K562 (cell line): ENCODE results near the gene SOD1. TPM values are rescaled to one million over a fixed set of nuclear protein-coding genes. Genes with fewer than 3 reads are reported as not detected.
A peak's percentile ranks its signal among the peaks of the same experiment; 100 is the strongest.

Source experiments
- ATAC-seq: fragments of 200-7000 bp; cut with Tn5 transposase; 3 replicates; pipeline ENCODE4 v1.9.1; 2020; ENCODE audit warnings: moderate library complexity
- BruUV-seq: library from RNA; stranded (reverse); fragments of 400-500 nt; replicated peaks from 2 replicates; lab custom pipeline; 2021; lab: Mats Ljungman, UMichigan
- CTCF ChIA-PET: fragments of 300-600 bp; formaldehyde crosslinking; extraction: SDS; loops from one replicate; lab custom pipeline; 2021; ENCODE audit warnings: low intra/inter-chr PET ratio; lab: Yijun Ruan, JAX
- POLR2A ChIA-PET: fragments of 300-600, 350-650 bp; sonication (Branson Sonifier 250); formaldehyde crosslinking; extraction: SDS; loops from one replicate; lab custom pipeline; 2021; ENCODE audit warnings: antibody characterized with exemption, inconsistent platforms; lab: Yijun Ruan, JAX
- DNase-seq, 4 experiments: peaks; one replicate each; pipeline versions ENCODE4 v3.0.0 to v3.0.0-alpha.2; 2011 to 2018; ENCODE audit warnings: low spot score in 3 of 4, mixed read lengths in 3 of 4; ENCODE audit errors: extremely low read depth in 1 of 4
- FAIRE-seq: peaks from 2 replicates; lab custom pipeline; 2011; peaks lifted over from hg19 to GRCh38; lab: Jason Lieb, UNC
- H2AFZ ChIP-seq: 2 replicates; pipeline ENCODE4 v1.6.0; 2011; ENCODE audit warnings: low read depth, low read length, control low read depth, inconsistent platforms
- H3K27ac ChIP-seq: fragments of 200-600 bp; 3 replicates; pipeline ENCODE4 v1.8.0; 2011; ENCODE audit warnings: low read depth, mild to moderate bottlenecking, control low read depth, inconsistent platforms, low read length, moderate library complexity, mixed read lengths; ENCODE audit errors: extremely low read depth
- H3K27me3 ChIP-seq, 2 experiments: fragments of 300-600 bp in 1 of 2; 2 replicates in 1 of 2; 3 replicates in 1 of 2; pipeline versions ENCODE4 v1.6.0 to v1.8.0; 2011; ENCODE audit warnings: inconsistent platforms in 2 of 2, low read length in 2 of 2, mild to moderate bottlenecking in 1 of 2, mixed read lengths in 1 of 2, moderate library complexity in 1 of 2; ENCODE audit not compliant: control insufficient read depth in 2 of 2, insufficient read depth in 2 of 2
- H3K36me3 ChIP-seq: fragments of 300-600 bp; 3 replicates; pipeline ENCODE4 v1.8.0; 2011; ENCODE audit warnings: mild to moderate bottlenecking, low read length, inconsistent platforms; ENCODE audit not compliant: control insufficient read depth, insufficient read depth
- H3K4me1 ChIP-seq, 2 experiments: fragments of 200-600 bp in 1 of 2; replicated peaks in 1 of 2; 2 replicates in 1 of 2; 3 replicates in 1 of 2; pipeline versions ENCODE4 v1.5.1 to v1.8.0; 2011; ENCODE audit warnings: inconsistent platforms in 2 of 2, low read length in 2 of 2, mild to moderate bottlenecking in 1 of 2, mixed read lengths in 1 of 2, moderate library complexity in 1 of 2; ENCODE audit not compliant: control insufficient read depth in 2 of 2, insufficient read depth in 2 of 2
- H3K4me2 ChIP-seq: 2 replicates; pipeline ENCODE4 v1.6.1; 2011; ENCODE audit warnings: low read length, control low read depth, inconsistent platforms, mixed read lengths; ENCODE audit not compliant: insufficient read depth
- H3K4me3 ChIP-seq: fragments of 200-600 bp; sonication (generic), shearing (Covaris generic); 2 replicates; pipeline ENCODE4 v1.5.1; 2016; ENCODE audit warnings: control low read depth, inconsistent platforms
- H3K79me2 ChIP-seq: fragments of 200-600 bp; 3 replicates; pipeline ENCODE4 v1.8.0; 2011; ENCODE audit warnings: low read length, inconsistent platforms; ENCODE audit not compliant: control insufficient read depth, insufficient read depth
- H3K9ac ChIP-seq, 2 experiments: 2 replicates each; pipeline versions ENCODE4 v1.6.0 to v1.6.1; 2011; ENCODE audit warnings: low read depth in 2 of 2, low read length in 2 of 2, control low read depth in 1 of 2, inconsistent platforms in 1 of 2, mild to moderate bottlenecking in 1 of 2, mixed read lengths in 1 of 2; ENCODE audit not compliant: insufficient read depth in 1 of 2
- H3K9me1 ChIP-seq: one replicate; pipeline ENCODE4 v1.6.0; 2011; ENCODE audit warnings: inconsistent platforms, mild to moderate bottlenecking, low read length, moderate library complexity; ENCODE audit not compliant: control insufficient read depth, insufficient read depth
- H3K9me3 ChIP-seq: replicated peaks from 2 replicates; pipeline ENCODE4 v1.5.1; 2011; ENCODE audit warnings: low read depth, low read length, inconsistent platforms; ENCODE audit not compliant: control insufficient read depth, insufficient read depth
- H4K20me1 ChIP-seq: replicated peaks from 2 replicates; pipeline ENCODE4 v1.6.1; 2011; ENCODE audit warnings: low read length, inconsistent platforms, mixed read lengths; ENCODE audit not compliant: control insufficient read depth, insufficient read depth
- ASH1L ChIP-seq: fragments of 450-650 bp; IDR thresholded peaks from 2 replicates; pipeline ENCODE4 v1.6.1; 2018; ENCODE audit warnings: borderline replicate concordance, mild to moderate bottlenecking, low read depth; ENCODE audit not compliant: partially characterized antibody
- BHLHE40 ChIP-seq: IDR thresholded peaks from 2 replicates; pipeline ENCODE4 v1.6.1; 2011; ENCODE audit warnings: low read length, improper control_type of control experiment
- C11orf30 ChIP-seq: fragments of 450-650 bp; IDR thresholded peaks from 2 replicates; pipeline ENCODE4 v1.6.1; 2016; ENCODE audit warnings: low read depth, mild to moderate bottlenecking
- CBX5 ChIP-seq: IDR thresholded peaks from 2 replicates; pipeline ENCODE4 v1.6.1; 2014; ENCODE audit warnings: low read depth, borderline replicate concordance
- CCNT2 ChIP-seq: IDR thresholded peaks from 2 replicates; pipeline ENCODE4 v1.6.1; 2011; ENCODE audit warnings: borderline replicate concordance, low read depth, mild to moderate bottlenecking, moderate library complexity, mixed read lengths, low read length; ENCODE audit not compliant: insufficient read length; ENCODE audit errors: extremely low read depth
- CREB5 ChIP-seq: fragments of 250-450 bp; sonication (Bioruptor Pico); IDR thresholded peaks from 2 replicates; pipeline ENCODE4 v1.5.0; 2020; ENCODE audit warnings: mild to moderate bottlenecking
- ETS2 ChIP-seq: IDR thresholded peaks from 2 replicates; pipeline ENCODE4 v1.6.1; 2016; ENCODE audit warnings: borderline replicate concordance, missing genetic modification characterization, mild to moderate bottlenecking, moderate library complexity, missing compliant biosample characterization; ENCODE audit not compliant: poor library complexity, severe bottlenecking
- LCOR ChIP-seq: sonication (generic); formaldehyde crosslinking; IDR thresholded peaks from 2 replicates; pipeline ENCODE4 v1.8.0; 2022; ENCODE audit warnings: mild to moderate bottlenecking, missing genetic modification reagents
- NCOA4 ChIP-seq: fragments of 450-650 bp; IDR thresholded peaks from 2 replicates; pipeline ENCODE4 v1.6.1; 2018; ENCODE audit warnings: mild to moderate bottlenecking; ENCODE audit not compliant: partially characterized antibody
- NFIX ChIP-seq: fragments of 250-450 bp; sonication (Bioruptor Pico); IDR thresholded peaks from 2 replicates; pipeline ENCODE4 v1.4.0; 2020; ENCODE audit warnings: low read depth, mild to moderate bottlenecking, moderate library complexity
- RBM22 ChIP-seq: fragments of 200-400 bp; formaldehyde crosslinking; IDR thresholded peaks from 2 replicates; pipeline ENCODE4 v1.6.1; 2018; ENCODE audit warnings: low read length, low read depth; ENCODE audit not compliant: poor library complexity, severe bottlenecking
- ZBTB33 ChIP-seq: sonication (generic); formaldehyde crosslinking; IDR thresholded peaks from 2 replicates; pipeline ENCODE4 v1.8.1; 2023; ENCODE audit warnings: mild to moderate bottlenecking, missing genetic modification reagents
- WGBS: fragments of 100-300 bp; shearing (Covaris generic); methylation state at CpG from one replicate; pipeline ENCODE4 v1.1.6; 2016; ENCODE audit warnings: low coverage, mixed read lengths; ENCODE audit not compliant: insufficient coverage; ENCODE audit errors: missing lambda C conversion rate; 5-methylcytosine and 5-hydroxymethylcytosine counted together
- in situ Hi-C: fragments of 300-500 bp; cut with MboI; formaldehyde crosslinking; loops from 4 replicates; pipeline ENCODE4 v1.15.0; 2018; ENCODE audit warnings: inconsistent platforms, mixed read lengths
- intact Hi-C: fragments of 100-400 bp; cut with micrococcal nuclease; formaldehyde crosslinking; loops from 2 replicates; pipeline ENCODE4 v1.14.2; 2022
- polyA plus RNA-seq, 8 experiments: library from polyadenylated mRNA; depleted of rRNA in 4 of 8; stranded (reverse) in 5 of 8; unstranded in 3 of 8; fragments of >200 nt; fragmentation: Nextera tagmentation in 2 of 8; fragmentation: Illumina TruSeq in 1 of 8; extraction: Ambion mirVana in 2 of 8; extraction: Trizol in 1 of 8; gene quantifications; 2 replicates each; pipeline versions ENCODE4 v1.2.1 to v1.2.3, GENCODE V29; 2011 to 2014; ENCODE audit warnings: inconsistent platforms in 1 of 8, missing spikeins in 1 of 8
- total RNA-seq, 7 experiments: library from RNA; depleted of rRNA in 6 of 7; stranded (reverse); fragments of >200 nt in 6 of 7; fragmentation: Illumina TruSeq in 2 of 7; extraction: Trizol in 2 of 7; gene quantifications; 2 replicates each; pipeline versions ENCODE4 v1.2.1 to v1.2.3, GENCODE V29; 2011 to 2021; ENCODE audit warnings: low replicate concordance in 1 of 7

Gene SOD1
- total and polyA plus RNA-seq, 9 of the 15 experiments (the other 6 are each of a cell fraction or from before 2014, with no cell fraction given), result 452 to 1,409 (median 633) TPM

- TF ChIP-seq RBM22 (peak; percentile 56), ZBTB33 (CRISPR knock-in tag) (peak; percentile 35; the same call in 1 of the 2 replicates), BHLHE40 (no peak)
Observed at GRCh38 chr21:31671931-31672330, 12.4 kb downstream of the SOD1 start (continued).

- Histone ChIP-seq H3K27ac (no peak overlapping the region), H3K4me2 (no peak overlapping the region), H3K79me2 (no peaks in the 10 kb centered on the region), H3K4me3 (no peak overlapping the region), H3K9me1 (no peaks in the 10 kb centered on the region), H4K20me1 (no peaks in the 10 kb centered on the region), H3K9me3 (no peaks in the 10 kb centered on the region), H2AFZ (no peak overlapping the region), H3K36me3 (peaks cover 79% of the 10 kb centered on the region), H3K4me1 (peaks cover 0 to 5% of the 10 kb centered on the region in 2 experiments; a peak in 2 of 5 replicates), H3K27me3 (no peaks in the 10 kb centered on the region), H3K9ac (no peak overlapping the region)
- in situ Hi-C loops (no loop called here), intact Hi-C loops (no loop called here)
- ATAC-seq (no peak), FAIRE-seq (no peak), DNase-seq (no peak)
- POLR2A ChIA-PET, result interaction anchor here (0.5 to 1.3 kb wide), 3 partner anchors 9 to 46 kb away, joined by 3 to 4 read pairs (median 3); no protein-coding TSS in a partner anchor
- TF ChIP-seq CCNT2 (no peak), ETS2 (no peak), CBX5 (no peak), CREB5 (CRISPR knock-in tag) (no peak), C11orf30 (no peak), LCOR (CRISPR knock-in tag) (no peak), NCOA4 (no peak), NFIX (CRISPR knock-in tag) (no peak), ASH1L (no peak)
- WGBS, result 81% methylated on average over 3 of the region's 3 CpGs
- CTCF ChIA-PET, result no interaction called here
- no TSS peak for BruUV-seq
Observed at GRCh38 chr21:31673321-31673912, 13.9 kb downstream of the SOD1 start.
